GM12875 (cell line): ENCODE measurements around the gene NT5DC1.

ENCODE experiments used
- H3K4me3 ChIP-seq: one replicate; pipeline ENCODE4 v1.5.1; 2011; ENCODE audit warnings: low read depth, low read length, control low read depth
- CTCF ChIP-seq: IDR thresholded peaks from 2 replicates; pipeline ENCODE4 v1.5.1; 2011; ENCODE audit warnings: low read depth, mild to moderate bottlenecking, control low read depth, inconsistent platforms, low read length, moderate library complexity, borderline replicate concordance; ENCODE audit not compliant: insufficient read depth

Gene NT5DC1

GRCh38 chr6:116189472-116189871 is 88.8 kb downstream of the NT5DC1 start:
- TF ChIP-seq CTCF, result no peak
- H3K4me3 ChIP-seq, result no peak overlapping the region

GRCh38 chr6:116190550-116190949 is 89.9 kb downstream of the NT5DC1 start:
- H3K4me3 ChIP-seq, result no peak overlapping the region
- no peak for TF ChIP-seq CTCF

GRCh38 chr6:116191881-116192280 is 91.2 kb downstream of the NT5DC1 start:
- no peak for TF ChIP-seq CTCF
- no peak overlapping the region for H3K4me3 ChIP-seq

GRCh38 chr6:116192786-116193185 is 92.1 kb downstream of the NT5DC1 start:
- no peak overlapping the region for H3K4me3 ChIP-seq
- no peak for TF ChIP-seq CTCF

- no peak overlapping the region for H3K4me3 ChIP-seq
- TF ChIP-seq CTCF, result no peak
These were observed 96.2 kb downstream of the NT5DC1 start for GRCh38 chr6:116196841-116197240.

- no peak for TF ChIP-seq CTCF
- no peak overlapping the region for H3K4me3 ChIP-seq
These were observed 100.1 kb downstream of the NT5DC1 start for GRCh38 chr6:116200619-116201249.

GRCh38 chr6:116201538-116201937 is 100.9 kb downstream of the NT5DC1 start:
- no peak for TF ChIP-seq CTCF
- H3K4me3 ChIP-seq, result no peak overlapping the region
